Naive B cell (primary cell): ENCODE measurements around the gene KRTAP5-7. TPM values are rescaled to one million over a fixed set of nuclear protein-coding genes. Genes with fewer than 3 reads are reported as not detected.
A peak's percentile ranks its signal among the peaks of the same experiment; 100 is the strongest.
"Not testable (repeated sequence)": the region's sequence is repeated elsewhere in the genome, so short reads cannot be mapped to it uniquely, and the experiment has no call there.

Source experiments
- ATAC-seq, 2 donors: fragments of 150-1000 bp; cut with Tn5 transposase; 2 replicates each; pipeline ENCODE4 v1.10.0; 2021; ENCODE audit warnings: low read depth in 2 of 2, mild to moderate bottlenecking in 2 of 2, moderate library complexity in 2 of 2
- DNase-seq: peaks from one replicate; pipeline ENCODE4 v3.0.0; 2022
- H3K27ac Mint-ChIP-seq, 6 donors: one replicate each; pipeline ENCODE4 v1.8.0; 2020 to 2022; ENCODE audit warnings: mild to moderate bottlenecking in 6 of 6, mixed read lengths in 6 of 6, moderate library complexity in 5 of 6, inconsistent platforms in 2 of 6
- H3K27me3 Mint-ChIP-seq, 3 donors: one replicate each; pipeline ENCODE4 v1.8.0; 2021 to 2022; ENCODE audit warnings: mixed read lengths in 3 of 3, mild to moderate bottlenecking in 1 of 3
- H3K36me3 Mint-ChIP-seq, 2 donors: one replicate each; pipeline ENCODE4 v1.8.0; 2020 to 2022; ENCODE audit warnings: mixed read lengths in 2 of 2, inconsistent platforms in 1 of 2, mild to moderate bottlenecking in 1 of 2
- H3K4me1 Mint-ChIP-seq, 3 donors: one replicate each; pipeline ENCODE4 v1.8.0; 2020 to 2022; ENCODE audit warnings: mixed read lengths in 3 of 3, inconsistent platforms in 1 of 3, mild to moderate bottlenecking in 1 of 3, moderate library complexity in 1 of 3
- H3K4me3 Mint-ChIP-seq, 8 donors: one replicate each; pipeline ENCODE4 v1.8.0; 2020 to 2022; ENCODE audit warnings: mild to moderate bottlenecking in 8 of 8, mixed read lengths in 8 of 8, moderate library complexity in 8 of 8, inconsistent platforms in 2 of 8
- H3K9me3 Mint-ChIP-seq, 7 donors: one replicate each; pipeline ENCODE4 v1.8.0; 2020 to 2022; ENCODE audit warnings: mixed read lengths in 7 of 7, mild to moderate bottlenecking in 5 of 7, inconsistent platforms in 2 of 7, moderate library complexity in 1 of 7
- polyA plus RNA-seq, 6 donors: library from polyadenylated mRNA; unstranded; fragments of 300-500 nt; fragmentation: Illumina TruSeq; gene quantifications; one replicate each; pipeline ENCODE4 v1.2.3, GENCODE V29; 2021; ENCODE audit warnings: low read depth in 6 of 6

Gene KRTAP5-7
- polyA plus RNA-seq, 6 donors from 2014 or later: not detected

DNA sequence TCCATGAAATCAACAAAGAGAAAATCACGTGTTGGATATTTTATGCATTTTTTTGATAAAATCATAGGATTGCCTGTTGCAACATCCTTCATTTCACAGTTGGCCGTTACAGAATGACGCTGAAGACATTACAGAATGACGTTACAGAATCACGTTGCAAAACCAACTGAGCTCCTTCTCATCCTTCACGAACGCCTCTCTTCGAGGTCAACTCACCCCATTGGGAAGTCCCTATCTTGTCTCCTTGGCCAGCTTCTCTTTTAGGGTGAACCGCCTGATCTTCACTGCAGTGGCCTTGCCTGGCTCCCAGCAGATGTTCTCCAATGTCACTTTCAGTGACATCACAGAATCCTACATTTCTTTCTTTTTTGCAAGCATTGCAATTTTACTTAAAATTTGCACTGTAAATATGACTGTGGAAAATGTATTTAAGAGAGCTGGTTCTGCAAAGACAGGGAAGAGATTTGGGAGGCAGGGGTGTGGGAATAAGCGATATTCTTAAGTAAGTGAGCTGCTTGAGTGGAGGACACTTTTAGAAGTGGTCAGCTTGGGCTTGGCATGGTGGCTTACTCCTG, 5.1 kb downstream of the KRTAP5-7 start:
- Mint-ChIP-seq H3K9me3 (no peaks in the 10 kb centered on the region), H3K4me3 (no peak overlapping the region), H3K27me3 (peaks cover 0 to 8% (median 7%) of the 10 kb centered on the region in 3 donors), H3K4me1 (no peaks in the 10 kb centered on the region), H3K27ac (peak overlapping the region in 1 of 6 donors; percentile 46), H3K36me3 (no peaks in the 10 kb centered on the region)
- ATAC-seq: no peak
- no peak for DNase-seq

DNA sequence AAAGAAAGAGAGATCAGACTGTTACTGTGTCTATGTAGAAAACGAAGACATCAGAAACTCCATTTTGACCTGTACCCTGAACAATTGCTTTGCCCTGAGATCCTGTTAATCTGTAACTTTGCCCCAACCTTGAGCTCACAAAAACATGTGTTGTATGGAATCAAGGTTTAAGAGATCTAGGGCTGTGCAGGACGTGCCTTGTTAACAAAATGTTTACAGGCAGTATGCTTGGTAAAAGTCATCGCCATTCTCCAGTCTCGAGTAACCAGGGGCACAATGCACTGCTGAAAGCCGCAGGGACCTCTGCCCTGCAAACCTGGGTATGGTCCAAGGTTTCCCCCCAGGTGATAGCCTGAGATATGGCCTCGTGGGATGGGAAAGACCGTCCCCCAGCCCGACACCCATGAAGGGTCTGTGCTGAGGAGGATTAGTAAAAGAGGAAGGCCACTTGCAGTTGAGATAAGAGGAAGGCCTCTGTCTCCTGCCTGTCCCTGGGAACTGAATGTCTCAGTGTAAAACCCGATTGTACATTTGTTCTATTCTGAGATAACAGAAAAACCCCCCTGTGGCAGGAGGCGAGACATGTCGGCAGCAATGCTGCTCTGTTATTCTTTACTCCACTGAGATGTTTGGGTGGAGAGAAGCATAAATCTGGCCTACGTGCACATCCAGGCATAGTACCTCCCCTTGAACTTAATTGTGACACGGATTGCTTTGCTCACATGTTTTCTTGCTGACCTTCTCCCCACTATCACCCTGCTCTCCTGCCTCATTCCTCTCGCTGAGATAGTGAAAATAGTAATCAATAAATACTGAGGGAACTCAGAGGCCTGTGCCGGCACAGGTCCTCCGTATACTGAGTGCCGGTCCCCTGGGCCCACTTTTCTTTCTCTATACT, 7.9 kb downstream of the KRTAP5-7 start:
- H3K27me3 Mint-ChIP-seq: peaks cover 0 to 14% (median 11%) of the 10 kb centered on the region in 3 donors
- not testable (repeated sequence) for DNase-seq, ATAC-seq, H3K27ac Mint-ChIP-seq, H3K4me1 Mint-ChIP-seq, H3K9me3 Mint-ChIP-seq, H3K36me3 Mint-ChIP-seq, H3K4me3 Mint-ChIP-seq

DNA sequence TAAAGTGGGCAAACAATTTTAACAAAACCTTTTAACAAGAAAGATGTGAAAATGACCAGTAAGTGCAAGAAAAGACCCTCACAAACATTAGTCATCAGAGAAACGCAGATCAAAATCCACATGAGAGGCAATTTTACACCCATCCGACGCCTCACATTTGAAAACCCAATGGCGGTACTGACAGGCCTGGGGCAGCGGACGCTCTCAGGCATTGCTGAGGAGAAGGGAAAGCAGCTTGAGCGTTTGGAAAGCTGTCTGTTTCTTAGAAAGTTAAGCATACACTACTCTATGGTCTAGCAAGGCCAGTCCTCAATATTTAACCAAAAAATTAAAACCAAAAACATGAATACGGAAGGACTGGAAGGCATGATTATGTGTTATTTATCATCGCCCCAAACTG, 8.8 kb downstream of the KRTAP5-7 start:
- DNase-seq (no peak), ATAC-seq (no peak)
- H3K27ac Mint-ChIP-seq: no peak overlapping the region
- no peaks in the 10 kb centered on the region for H3K4me1 Mint-ChIP-seq
- H3K4me3 Mint-ChIP-seq: no peak overlapping the region
- peaks cover 3 to 18% (median 11%) of the 10 kb centered on the region in 3 donors for H3K27me3 Mint-ChIP-seq
- H3K36me3 Mint-ChIP-seq: peaks cover 3 to 5% of the 10 kb centered on the region in 2 donors
- H3K9me3 Mint-ChIP-seq: peaks cover 0 to 7% (median 4%) of the 10 kb centered on the region in 7 donors

DNA sequence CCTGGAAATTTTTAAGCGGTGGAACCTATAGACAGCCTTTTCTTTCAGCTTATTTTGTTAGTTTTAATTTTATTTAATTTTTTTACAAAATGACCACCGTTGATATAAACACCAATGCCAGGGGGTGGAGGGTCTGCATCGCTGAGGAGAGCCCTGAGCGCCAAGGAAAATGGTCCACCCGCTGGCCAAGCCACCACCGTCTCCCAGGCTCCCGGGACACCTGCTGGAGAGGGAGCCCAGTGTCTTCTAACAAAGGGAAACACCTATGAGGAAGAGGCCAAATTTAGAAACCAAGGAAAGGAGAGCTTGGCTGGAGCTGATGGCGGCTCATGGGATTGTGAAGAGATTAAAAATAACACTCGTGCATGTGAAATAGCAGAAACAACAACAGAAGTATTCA, 10.5 kb downstream of the KRTAP5-7 start:
- DNase-seq: no peak

DNA sequence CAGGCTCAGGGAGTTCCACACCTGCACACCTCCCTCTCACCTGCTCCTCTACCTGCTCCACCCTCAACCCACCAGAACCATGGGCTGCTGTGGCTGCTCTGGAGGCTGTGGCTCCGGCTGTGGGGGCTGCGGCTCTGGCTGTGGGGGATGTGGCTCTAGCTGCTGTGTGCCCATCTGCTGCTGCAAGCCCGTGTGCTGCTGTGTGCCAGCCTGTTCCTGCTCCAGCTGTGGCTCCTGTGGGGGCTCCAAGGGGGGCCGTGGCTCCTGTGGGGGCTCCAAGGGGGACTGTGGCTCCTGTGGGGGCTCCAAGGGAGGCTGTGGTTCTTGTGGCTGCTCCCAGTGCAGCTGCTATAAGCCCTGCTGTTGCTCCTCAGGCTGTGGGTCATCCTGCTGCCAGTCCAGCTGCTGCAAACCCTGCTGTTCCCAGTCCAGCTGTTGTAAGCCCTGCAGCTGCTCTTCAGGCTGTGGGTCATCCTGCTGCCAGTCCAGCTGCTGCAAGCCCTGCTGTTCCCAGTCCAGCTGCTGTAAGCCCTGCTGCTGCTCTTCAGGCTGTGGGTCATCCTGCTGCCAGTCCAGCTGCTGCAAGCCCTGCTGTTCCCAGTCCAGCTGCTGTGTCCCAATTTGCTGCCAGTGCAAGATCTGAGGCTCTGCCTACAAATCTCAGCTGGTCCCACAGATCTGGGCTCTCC, 11.1 kb downstream of the KRTAP5-7 start, which contains the start of gene KRTAP5-8:
KRTAP5-8 (plus strand) TSS at position 49 of the 689 bp plus-strand sequence; CDS start at position 80, 31 bp downstream.
- Mint-ChIP-seq H3K36me3 (peaks cover 4 to 12% of the 10 kb centered on the region in 2 donors), H3K27me3 (peaks cover 3 to 24% (median 11%) of the 10 kb centered on the region in 3 donors), H3K27ac (peak within 1 kb of the TSS in 1 of 6 donors; percentile 60), H3K4me3 (peak within 1 kb of the TSS in 1 of 8 donors; percentile 12), H3K9me3 (peaks cover 0 to 13% (median 8%) of the 10 kb centered on the region in 7 donors)
- H3K4me1 Mint-ChIP-seq, ATAC-seq, DNase-seq: not testable (repeated sequence)

More for the DNA sequence above, 10.5 kb downstream of the KRTAP5-7 start:
- H3K27me3 Mint-ChIP-seq: peaks cover 3 to 24% (median 11%) of the 10 kb centered on the region in 3 donors
- peaks cover 4 to 12% of the 10 kb centered on the region in 2 donors for H3K36me3 Mint-ChIP-seq
- no peak overlapping the region for H3K4me3 Mint-ChIP-seq
- no peak for ATAC-seq
- H3K27ac Mint-ChIP-seq: no peak overlapping the region
- H3K4me1 Mint-ChIP-seq: no peaks in the 10 kb centered on the region
- H3K9me3 Mint-ChIP-seq: peaks cover 0 to 13% (median 8%) of the 10 kb centered on the region in 7 donors

DNA sequence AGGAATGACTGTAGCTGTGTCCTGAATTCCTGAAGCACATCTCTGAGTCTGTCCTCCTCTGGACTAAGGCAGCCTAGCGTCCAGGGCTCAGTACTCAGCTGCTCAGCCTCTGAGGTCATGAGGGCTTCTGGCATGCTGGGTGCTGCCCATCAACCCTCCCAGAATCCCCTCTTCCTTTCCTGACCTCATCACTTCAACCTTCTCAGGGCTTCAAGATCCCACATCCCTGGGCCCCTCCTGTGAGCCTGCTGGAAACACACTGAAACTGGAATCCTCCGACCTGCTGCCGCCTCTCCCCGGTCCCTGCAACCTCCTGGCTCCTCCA, 11.6 kb downstream of the KRTAP5-7 start:
- Mint-ChIP-seq H3K4me3 (no peak overlapping the region), H3K36me3 (peaks cover 4 to 12% of the 10 kb centered on the region in 2 donors), H3K27me3 (peaks cover 3 to 24% (median 11%) of the 10 kb centered on the region in 3 donors), H3K27ac (peak overlapping the region in 1 of 6 donors; percentile 60), H3K9me3 (peaks cover 0 to 13% (median 8%) of the 10 kb centered on the region in 7 donors), H3K4me1 (peaks cover 9 to 10% (median 9%) of the 10 kb centered on the region in 3 donors)
- ATAC-seq: no peak
- no peak for DNase-seq

DNA sequence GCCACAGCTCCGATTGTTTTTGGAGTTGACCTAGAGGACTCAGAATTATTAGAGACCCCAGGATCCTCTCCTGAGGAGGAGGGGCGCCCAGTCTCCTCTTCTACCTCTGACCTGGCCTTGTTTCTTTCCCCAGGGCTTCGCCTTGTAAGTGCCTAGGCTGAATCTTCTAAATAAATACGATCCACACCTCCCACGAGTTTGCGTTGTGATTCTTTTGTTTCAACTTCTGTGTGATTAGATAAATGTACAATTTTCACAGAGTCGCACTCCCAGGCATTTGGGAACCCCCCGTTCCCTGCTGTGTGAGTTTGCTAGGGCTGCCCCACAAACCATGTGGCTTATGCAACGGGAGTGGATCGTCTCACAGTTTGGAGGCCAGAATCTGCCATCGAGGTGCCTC, 11.9 kb downstream of the KRTAP5-7 start:
- H3K36me3 Mint-ChIP-seq: peaks cover 4 to 12% of the 10 kb centered on the region in 2 donors
- H3K27me3 Mint-ChIP-seq: peaks cover 3 to 24% (median 11%) of the 10 kb centered on the region in 3 donors
- H3K4me1 Mint-ChIP-seq: peaks cover 12 to 14% (median 13%) of the 10 kb centered on the region in 3 donors
- no peak overlapping the region for H3K4me3 Mint-ChIP-seq
- DNase-seq (no peak), ATAC-seq (no peak)
- H3K9me3 Mint-ChIP-seq: peaks cover 0 to 13% (median 8%) of the 10 kb centered on the region in 7 donors
- H3K27ac Mint-ChIP-seq: peak overlapping the region in 1 of 6 donors; percentile 60

DNA sequence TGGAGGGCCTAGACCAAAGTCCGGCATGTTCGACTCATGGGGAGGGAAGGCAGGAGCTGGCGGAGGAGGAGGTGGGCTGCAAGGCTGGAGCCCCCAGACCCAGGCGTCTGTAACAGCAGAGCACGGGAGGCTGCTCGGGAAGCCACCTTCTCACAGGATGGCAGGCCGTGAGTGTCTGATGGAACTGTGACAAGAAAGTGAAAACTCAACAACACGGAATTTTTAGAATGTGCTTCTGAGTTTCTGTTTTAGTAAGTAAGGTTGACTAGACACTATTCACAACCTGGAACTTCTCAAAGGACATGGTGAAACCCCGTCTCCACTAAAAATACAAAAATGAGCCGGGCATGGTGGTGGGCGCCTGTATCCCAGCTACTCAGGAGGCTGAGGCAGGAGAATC, 12.9 kb downstream of the KRTAP5-7 start:
- peaks cover 16 to 21% (median 19%) of the 10 kb centered on the region in 3 donors for H3K4me1 Mint-ChIP-seq
- H3K27me3 Mint-ChIP-seq: peaks cover 3 to 24% (median 11%) of the 10 kb centered on the region in 3 donors
- H3K4me3 Mint-ChIP-seq: not testable (repeated sequence)

DNA sequence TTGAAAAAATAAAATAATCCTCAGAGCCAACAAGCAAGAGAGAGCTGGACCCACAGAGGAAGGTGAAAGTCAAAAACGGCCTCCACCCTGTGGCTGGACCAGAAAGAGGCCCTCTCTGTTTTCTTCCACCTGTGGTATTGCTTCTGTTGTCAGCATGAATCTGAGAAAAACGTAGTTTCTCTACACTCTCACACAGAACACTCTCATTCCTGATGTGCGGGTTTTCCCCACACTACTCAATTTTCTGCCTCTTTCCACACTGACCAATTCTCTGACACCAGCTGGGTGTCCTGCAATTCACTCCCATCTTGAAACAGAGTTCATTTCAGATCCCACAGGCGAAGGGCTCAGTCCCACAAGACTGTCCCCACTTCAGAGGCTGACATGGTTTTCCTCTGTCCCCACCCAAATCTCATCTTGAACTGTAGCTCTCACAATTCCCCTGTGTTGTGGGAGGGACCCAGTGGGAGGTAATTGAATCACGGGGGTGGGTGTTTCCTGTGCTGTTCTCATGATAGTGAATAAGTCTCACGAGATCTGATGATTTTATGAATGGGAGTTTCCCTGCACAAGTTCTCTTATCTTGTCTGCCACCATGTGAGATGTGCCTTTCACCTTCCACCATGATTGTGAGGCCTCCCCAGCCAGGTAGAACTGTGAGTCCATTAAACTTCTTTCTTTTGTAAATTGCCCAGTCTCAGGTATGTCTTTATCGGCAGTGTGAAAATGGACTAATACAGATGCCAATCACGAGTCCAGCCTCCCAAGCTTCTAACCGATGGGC, 13.6 kb downstream of the KRTAP5-7 start:
- Mint-ChIP-seq H3K27ac (peak overlapping the region in 2 of 6 donors; percentile 7 to 73), H3K27me3 (peaks cover 3 to 24% (median 11%) of the 10 kb centered on the region in 3 donors), H3K4me1 (peaks cover 16 to 21% (median 19%) of the 10 kb centered on the region in 3 donors), H3K9me3 (peaks cover 0 to 13% (median 8%) of the 10 kb centered on the region in 7 donors), H3K36me3 (peaks cover 4 to 12% of the 10 kb centered on the region in 2 donors)
- DNase-seq, ATAC-seq, H3K4me3 Mint-ChIP-seq: not testable (repeated sequence)

More for the DNA sequence above, 12.9 kb downstream of the KRTAP5-7 start:
- not testable (repeated sequence) for H3K27ac Mint-ChIP-seq, ATAC-seq, DNase-seq
- H3K9me3 Mint-ChIP-seq: peaks cover 0 to 13% (median 8%) of the 10 kb centered on the region in 7 donors
- H3K36me3 Mint-ChIP-seq: peaks cover 4 to 12% of the 10 kb centered on the region in 2 donors

DNA sequence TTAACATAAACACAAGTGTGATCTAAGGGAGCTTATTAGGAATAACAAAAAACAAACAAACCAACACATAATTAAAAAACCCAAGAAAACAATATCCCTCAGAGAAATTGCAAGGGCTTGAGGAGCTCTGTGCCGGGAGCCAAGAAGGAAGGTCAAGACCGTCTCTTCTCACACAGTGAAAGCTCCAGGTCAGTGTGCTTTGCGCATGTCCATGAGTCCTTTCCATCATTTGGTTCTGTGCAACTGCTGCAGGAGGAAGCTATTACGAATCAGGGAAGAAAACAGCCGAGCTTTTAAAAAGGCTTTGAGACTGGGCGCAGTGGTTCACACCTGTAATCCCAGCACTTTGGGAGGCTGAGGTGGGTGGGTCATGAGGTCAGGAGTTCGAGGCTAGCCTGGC, 15.3 kb downstream of the KRTAP5-7 start:
- ATAC-seq (no peak), DNase-seq (no peak)
- Mint-ChIP-seq H3K4me1 (peaks cover 16 to 21% (median 19%) of the 10 kb centered on the region in 3 donors), H3K4me3 (no peak overlapping the region), H3K9me3 (peaks cover 3 to 18% (median 8%) of the 10 kb centered on the region in 7 donors), H3K27me3 (peaks cover under 1 to 24% (median 3%) of the 10 kb centered on the region in 3 donors), H3K36me3 (peaks cover 9 to 23% of the 10 kb centered on the region in 2 donors), H3K27ac (peak overlapping the region in 1 of 6 donors; percentile 50)

DNA sequence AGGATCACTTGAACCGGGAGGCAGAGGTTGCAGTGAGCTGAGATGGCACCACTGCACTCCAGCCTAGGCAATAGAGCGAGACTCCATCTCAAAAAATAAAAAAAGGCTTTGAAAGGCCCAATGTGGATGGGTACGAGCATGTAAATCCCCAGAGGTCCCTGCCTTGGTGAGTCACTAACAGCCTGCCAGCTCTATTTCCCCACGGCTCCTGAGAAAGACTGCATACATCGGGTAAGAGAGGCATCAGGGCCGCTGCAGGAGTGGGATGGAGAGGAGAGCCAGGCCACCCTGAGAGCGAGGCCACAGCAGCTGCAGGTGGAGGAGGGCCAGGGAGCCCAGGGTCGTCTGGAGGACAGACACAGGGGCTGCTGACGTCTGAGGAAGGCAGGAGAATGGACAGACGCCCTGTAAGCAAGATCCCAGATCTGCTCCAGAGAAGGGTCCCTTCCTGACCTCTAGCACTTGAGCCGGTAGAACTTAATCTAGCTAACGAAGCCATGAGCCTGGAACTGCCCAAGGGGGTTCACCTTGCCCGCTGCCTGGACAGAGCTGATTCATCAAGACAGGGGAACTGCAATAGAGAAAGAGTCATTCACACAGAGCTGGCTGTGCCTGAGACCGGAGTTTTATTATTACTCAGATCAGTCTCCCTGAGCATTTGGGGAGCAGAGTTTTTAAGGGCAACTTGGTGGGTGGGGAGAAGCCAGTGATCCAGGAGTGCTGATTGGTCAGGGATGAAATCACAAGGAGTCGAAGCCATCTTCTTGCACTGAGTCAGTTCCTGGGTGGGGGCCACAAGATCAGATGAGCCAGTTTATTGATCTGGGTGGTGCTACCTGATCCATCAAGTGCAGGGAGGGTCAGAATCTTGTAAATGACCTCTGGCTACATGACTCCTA, 16.1 kb downstream of the KRTAP5-7 start:
- H3K27ac Mint-ChIP-seq: peak overlapping the region in 2 of 6 donors; percentile 44 to 69
- no peak for DNase-seq
- peak overlapping the region in 5 of 8 donors; percentile 18 to 70 (median 29) for H3K4me3 Mint-ChIP-seq

More for the DNA sequence above, 16.1 kb downstream of the KRTAP5-7 start:
- peaks cover 3 to 18% (median 8%) of the 10 kb centered on the region in 7 donors for H3K9me3 Mint-ChIP-seq
- H3K4me1 Mint-ChIP-seq: peaks cover 16 to 21% (median 19%) of the 10 kb centered on the region in 3 donors
- H3K36me3 Mint-ChIP-seq: peaks cover 9 to 23% of the 10 kb centered on the region in 2 donors
- H3K27me3 Mint-ChIP-seq: peaks cover 3 to 31% (median 6%) of the 10 kb centered on the region in 3 donors
- ATAC-seq: no peak
